ENCODE data around the gene LRRC14B.
"Not testable (repeated sequence)": the region's sequence is repeated elsewhere in the genome, so short reads cannot be mapped to it uniquely, and the experiment has no call there.

The LRRC14B gene

DNA sequence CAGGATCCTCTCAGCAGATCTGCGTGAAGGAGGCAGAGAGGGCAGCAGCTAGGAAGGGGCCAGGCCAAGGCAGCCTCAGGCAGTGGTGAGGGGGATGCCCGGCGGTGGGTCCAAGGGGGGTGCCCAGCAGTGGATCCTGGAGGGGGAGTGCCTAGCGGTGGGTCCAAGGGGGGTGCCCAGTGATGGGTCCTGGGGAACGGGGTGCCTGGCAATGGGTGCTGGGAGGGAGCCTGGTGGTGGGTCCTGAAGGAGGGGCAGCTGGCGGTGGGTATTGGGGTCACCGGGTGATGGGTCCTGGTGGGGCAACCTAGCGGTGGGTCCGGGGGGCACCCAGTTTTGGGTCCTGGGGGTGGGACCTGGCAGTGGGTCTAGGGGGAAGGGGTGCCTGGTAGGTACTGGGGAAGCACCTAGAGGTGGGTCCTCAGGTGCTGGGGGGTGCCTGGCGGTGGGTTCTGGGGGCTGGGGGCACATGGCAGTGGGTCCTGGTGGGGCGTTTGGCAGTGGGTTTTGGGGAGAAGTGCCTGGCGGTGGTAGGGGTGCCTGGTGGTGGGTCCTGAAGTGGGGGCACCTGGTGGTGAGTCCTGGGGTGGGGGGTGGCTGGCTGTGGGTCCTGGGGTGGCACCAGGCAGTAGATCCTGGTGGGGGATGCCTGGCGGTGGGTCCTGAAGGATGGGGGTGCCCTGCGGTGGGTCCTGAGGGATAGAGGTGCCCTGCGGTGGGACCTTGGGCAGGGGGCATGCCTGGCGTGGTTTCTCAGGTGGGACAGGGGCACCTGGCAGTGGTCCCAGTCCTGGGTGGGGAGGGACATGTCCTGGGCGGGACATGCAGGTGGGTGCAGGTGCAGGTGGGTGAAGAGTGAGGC is 1.9 kb downstream of the LRRC14B start:
- DNase-seq (ENCODE audit: low read depth) = no peak

DNA sequence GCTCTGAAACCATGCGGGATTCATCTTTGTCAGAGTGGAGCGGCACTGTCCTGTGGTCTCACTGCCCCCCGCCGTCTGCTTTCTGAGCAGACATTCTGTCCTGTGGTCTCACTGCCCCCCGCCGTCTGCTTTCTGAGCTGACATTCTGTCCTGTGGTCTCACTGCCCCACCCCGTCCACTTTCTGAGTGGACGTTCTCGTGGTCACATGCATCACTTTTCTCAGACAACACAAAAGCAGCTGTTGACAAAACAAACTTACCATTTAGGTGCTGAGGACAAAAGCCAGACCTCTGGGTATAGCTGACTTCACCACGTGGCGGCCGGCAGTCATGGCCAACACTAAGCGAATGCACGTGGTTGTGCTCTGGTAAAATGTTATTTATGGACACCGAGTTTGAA is 2.8 kb downstream of the LRRC14B start:
- DNase-seq (ENCODE audit: low read depth) = no peak

DNA sequence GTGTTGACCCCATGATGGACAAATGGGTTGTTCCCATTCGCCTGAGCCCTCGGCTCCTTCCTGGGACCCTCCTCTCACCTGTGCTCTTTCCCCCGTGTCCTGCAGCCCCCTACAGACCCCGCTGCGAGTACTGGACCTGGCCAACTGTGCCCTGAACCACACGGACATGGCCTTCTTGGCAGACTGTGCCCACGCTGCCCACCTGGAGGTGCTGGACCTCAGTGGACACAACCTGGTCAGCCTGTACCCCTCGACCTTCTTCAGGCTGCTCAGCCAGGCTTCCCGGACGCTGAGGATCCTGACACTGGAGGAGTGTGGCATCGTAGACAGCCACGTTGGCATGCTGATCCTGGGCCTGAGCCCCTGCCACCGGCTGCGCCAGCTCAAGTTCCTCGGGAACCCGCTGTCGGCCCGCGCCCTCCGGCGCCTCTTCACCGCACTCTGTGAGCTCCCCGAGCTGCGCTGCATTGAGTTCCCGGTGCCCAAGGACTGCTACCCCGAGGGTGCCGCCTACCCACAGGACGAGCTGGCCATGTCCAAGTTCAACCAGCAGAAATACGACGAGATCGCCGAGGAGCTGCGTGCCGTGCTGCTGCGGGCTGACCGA is 3.4 kb downstream of the LRRC14B start:
- no peak for DNase-seq (ENCODE audit: low read depth)

DNA sequence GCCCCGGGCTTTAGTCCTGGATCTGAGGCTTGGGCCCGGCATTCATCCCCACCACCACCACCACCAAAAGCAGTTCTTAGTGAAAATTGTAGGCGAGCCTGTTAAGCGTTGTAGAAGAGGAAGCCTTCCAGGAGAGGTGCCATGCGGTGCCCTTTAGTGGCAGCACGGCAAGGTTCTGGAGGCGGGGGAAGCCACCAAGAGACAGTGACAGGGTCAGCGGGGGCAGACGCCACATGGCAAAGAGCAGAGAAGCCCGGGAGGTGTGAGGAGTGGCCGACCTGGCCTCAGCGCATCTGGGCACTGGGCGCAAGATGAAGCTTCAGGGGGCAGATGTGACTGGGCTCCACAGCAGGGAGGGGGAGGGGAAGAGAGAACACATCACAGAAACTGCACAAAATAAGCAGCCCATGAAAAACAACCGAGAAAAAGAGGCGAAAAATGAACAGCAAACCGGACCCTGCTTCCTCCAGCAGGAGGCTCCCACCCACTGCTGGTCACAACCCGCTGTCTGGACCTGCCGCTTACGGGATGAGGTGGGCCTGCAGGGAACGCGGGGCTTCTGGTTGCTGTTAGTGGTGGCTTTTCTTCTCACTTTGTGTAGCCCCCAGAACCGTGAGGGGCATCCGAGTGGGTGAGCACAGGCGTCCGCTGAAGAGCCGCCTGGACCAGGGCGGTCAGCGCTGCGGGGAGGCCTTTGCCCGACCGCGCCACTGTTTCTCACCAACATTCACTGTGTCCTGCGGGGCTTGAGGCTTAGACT is 4.3 kb downstream of the LRRC14B start:
- DNase-seq (ENCODE audit: low read depth) = no peak

DNA sequence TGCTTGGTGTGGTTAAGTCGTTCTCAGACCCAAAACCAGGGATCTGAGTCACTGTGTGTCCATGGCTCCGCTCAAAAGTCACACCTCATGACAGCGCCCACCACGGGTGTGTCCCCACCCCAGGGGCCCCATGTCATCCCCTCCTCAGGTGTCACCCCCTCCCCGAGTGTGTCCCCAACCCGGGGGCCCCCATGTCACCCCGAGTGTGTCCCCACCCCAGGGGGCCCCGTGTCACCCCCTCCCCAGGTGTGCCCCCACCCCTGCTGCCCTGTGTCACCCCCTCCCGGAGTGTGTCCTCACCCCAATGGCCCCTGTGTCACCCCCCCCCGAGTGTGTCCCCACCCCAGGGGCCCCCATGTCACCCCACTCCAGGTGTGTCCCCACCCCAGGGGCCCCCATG is 5.1 kb downstream of the LRRC14B start:
- DNase-seq (ENCODE audit: low read depth) = no peak

DNA sequence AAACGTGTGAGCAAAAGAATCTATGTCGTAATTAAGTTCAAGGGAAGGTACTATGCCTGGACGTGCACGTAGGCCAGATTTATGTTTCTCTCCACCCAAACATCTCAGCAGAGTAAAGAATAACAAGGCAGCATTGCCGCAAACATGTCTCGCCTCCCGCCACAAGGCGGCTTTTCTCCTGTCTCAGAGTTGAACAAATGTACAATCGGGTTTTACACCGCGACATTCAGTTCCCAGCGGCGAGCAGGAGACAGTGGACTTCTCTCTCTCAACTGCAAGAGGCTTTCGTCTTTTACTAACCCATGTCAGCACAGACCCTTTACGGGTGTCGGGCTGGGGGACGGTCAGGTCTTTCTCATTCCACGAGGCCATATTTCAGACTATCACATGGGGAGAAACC is 5.7 kb downstream of the LRRC14B start:
- DNase-seq (ENCODE audit: low read depth) = not testable (repeated sequence)

DNA sequence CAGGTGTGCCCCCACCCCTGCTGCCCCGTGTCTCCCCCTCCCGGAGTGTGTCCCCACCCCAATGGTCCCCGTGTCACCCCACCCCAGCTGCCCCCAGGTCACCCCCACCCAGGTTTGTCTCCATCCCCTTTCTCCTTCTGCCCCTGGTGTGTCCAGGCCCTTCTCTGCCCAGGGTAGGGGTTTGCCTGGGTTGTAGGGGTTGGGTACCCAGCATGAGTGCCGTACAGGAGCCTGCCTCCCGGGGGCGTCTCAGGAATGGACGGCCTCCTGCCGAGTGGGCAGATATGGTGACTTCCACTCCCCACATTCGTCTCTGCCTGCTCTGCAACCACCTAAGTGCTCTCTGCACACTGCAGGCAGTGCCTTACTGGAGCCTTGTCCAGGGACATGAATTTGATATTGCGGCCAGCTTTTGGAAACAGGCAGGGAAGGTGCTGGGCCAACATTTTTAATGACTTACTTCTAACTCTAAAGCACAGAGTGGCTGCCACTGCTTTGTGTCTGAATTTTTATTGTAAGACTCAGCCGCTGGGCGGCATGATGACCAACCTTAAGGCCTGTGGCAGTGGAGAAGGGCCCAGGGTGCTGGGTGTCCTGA is 6.7 kb downstream of the LRRC14B start:
- no peak for DNase-seq (ENCODE audit: low read depth)

DNA sequence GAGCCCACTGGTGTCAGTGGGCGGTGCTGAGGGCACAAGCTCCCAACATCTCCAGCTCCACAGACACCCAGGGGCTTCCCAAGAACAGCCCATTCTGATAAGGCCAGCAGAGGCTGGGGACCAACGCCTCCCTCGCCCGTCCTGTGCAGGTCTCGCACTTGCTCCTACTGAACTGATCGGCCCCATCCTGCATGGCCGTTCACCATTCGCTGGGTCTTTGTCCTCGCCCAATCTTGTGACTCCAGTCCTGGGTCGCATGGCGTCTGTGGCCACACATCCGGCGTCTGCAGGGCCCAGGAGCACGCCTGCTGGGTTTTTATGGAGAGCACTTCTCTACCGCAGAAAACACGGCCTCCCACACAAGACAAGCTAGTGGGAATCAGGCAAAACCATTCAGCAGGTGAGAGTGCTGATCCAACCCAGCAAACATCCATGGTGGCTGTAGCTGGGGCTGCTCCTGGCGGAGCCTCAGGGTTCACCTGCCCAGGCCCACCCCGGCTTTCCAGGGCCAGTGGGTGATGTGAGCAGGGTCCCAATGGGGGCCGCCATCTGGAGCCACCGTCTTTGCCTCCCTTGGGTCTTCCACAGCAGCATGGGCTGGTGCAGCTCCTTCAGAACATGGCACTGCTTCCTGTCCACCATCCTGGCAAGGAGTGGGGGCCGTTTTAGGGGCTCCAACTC is 7.4 kb downstream of the LRRC14B start:
- DNase-seq (ENCODE audit: low read depth) = no peak

DNA sequence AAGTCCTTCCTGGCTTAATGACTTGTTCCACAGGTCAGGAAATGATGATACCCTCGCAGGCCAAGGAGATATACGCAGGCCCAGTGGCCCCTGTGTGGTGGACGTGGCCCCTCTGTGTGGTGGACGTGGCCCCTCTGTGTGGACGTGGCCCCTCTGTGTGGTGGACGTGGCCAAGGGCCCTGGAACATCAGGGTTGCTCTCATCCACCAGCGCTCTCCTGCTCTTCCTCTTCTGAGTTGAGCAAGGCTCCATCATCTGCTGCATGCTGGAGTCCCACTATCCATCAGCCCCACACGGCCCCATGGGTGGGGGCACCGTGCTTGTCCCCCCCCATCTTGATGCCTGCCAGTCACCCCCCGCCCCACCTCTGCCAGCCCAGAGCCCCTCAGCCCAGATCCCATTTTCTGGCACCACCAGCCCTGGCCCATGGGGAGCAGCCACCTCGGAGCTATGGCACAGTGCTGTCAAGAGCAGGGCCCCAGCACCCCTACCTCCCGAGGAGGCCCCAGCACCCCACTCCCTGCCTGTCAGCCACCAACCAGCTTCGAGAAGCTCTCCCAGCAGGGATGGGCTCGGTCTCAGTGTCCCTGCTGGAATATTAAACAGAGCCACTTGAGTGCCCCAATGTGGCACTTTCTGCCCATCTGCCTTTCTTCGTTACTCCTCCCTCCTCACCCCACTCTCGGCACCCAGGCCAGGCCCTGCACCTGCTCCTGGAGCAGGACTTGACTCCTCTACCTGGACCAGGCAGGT is 8.1 kb downstream of the LRRC14B start:
- no peak for DNase-seq (ENCODE audit: low read depth)

DNA sequence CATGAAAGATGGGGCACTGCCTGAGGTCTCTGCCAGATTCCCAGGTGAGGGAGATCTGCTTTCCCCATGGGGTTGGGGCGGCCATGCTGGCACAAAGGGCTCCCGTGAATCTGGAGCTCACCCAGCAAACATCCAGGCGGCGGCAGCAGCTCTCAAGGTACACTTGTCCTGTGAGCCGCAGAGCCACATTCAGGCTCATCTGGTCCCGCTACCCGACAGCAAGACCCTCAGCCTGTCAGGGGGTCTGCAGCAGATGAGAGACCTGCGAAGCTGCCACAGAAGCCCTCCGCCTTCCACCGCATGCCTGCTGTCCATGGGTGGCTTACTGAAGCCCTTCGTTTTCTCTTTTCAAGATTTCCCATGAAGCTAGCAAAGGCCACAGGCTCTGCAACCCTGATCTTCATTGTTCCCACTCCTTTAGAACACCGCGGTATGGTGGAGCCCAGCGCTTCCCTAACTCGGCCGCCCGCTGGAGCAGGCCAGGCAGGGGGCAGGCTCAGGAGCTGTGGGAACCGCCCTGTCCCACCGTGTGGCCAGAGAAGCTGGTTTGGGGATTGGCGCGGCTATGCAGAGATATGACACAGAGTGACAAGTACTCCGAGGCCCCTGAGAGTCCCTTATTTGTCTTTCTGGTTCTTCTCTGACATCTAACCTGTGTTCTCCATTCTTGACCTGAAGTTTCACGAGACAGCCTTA is 8.8 kb downstream of the LRRC14B start:
- DNase-seq (ENCODE audit: low read depth) = no peak

DNA sequence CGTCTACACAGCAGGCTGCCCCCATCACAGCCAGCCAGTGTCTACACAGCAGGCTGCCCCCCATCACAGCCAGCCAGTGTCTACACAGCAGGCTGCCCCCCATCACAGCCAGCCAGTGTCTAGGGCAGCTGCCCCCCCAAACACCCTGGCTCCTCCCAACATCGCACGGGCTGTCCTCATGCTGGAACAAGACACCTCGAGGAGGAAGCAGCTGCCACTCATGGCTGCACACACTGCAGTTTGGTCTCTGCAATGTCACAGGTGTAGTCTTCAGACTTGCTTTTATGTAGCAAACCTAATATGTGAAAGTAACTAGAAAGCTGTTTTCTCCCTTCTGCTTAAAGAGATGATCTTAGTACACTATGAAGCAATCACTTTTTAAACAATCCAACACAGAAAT is 9.7 kb downstream of the LRRC14B start:
- DNase-seq (ENCODE audit: low read depth) = no peak

DNA sequence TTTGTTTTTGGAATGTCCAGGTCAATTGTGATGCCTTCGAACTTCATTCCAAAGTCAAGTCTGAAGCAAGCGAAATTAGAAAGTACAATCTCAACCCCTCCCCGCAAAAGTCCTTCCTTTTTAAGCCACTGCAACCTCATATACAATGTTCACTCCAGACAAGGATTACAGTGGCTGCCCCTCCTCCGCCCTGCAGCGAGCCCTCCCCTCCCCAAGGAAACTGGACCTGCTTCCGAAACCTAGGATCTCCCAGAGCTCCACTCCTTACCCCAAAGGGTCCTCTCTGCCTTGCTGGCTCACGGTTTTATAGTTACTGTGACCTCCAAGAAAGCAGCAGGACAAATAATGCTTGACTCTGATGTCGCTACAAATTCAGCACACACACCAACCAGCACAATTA is 10.4 kb downstream of the LRRC14B start:
- no peak for DNase-seq (ENCODE audit: low read depth)

DNA sequence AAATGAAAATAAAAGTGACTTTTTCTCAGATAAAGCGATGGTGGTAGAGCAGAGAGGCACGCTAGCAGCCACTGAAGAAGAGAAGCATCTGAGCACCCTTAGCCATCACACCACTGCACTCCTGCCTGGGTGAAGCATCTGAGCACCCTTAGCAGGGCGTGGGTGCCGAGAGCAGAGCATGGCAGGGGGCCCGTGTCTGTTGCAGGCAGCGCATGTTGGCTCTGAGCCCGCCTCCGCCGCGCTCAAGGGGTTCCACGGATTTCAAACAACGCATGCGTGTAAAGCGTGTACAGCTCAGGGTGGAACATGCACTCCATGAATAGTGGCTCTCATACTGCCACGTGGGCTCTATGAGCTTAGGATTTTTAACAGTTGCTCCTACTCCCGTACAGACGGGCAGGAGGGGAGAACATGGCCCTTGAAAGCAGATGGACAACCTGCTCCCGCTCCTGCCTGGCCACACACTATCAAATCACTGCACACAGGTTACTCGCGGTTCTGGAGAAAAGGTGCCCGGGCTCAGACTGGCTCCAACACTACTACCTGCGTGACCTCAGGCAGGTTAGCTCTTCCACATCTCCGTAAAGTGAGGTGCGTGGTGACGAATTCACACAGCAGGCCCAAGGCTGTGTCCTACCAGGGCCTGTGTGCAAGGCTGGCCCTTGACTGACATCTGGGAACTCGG is 12.1 kb downstream of the LRRC14B start:
- DNase-seq (ENCODE audit: low read depth) = no peak

DNA sequence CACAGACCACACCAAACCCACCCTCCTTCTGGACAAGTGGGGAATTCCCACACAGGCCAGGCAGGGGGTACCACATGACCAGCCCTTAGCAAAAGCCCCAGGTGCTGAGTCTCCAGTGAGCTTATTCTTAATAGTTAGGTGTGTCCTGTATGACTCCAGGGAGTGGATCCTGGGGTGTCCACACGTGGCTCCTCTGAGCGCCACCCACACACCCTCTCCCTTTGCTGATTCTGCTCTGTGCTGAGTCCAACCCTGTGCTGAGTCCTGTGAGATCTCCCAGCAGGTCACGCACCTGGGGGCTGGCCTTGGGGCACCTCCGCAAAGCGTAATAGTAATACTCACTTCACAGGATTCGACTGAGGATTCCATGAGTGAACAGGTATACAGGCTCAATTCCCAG is 12.7 kb downstream of the LRRC14B start:
- DNase-seq (ENCODE audit: low read depth) = no peak

DNA sequence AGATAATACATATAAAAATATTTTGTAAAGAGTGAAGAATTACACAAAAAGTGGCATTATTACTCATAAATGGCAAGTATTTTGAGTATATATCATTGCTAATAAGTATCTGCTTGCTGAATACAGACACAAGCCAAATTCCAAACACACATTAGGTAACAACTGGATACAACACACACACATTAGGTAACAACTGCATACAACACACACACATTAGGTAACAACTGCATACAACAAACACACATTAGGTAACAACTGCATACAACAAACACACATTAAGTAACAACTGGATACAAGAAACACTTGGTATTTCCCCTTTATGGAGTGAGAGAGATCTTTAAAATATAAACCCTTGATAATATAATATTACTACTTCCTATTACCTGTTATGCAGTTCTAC is 13.2 kb downstream of the LRRC14B start:
- DNase-seq (ENCODE audit: low read depth) = no peak

DNA sequence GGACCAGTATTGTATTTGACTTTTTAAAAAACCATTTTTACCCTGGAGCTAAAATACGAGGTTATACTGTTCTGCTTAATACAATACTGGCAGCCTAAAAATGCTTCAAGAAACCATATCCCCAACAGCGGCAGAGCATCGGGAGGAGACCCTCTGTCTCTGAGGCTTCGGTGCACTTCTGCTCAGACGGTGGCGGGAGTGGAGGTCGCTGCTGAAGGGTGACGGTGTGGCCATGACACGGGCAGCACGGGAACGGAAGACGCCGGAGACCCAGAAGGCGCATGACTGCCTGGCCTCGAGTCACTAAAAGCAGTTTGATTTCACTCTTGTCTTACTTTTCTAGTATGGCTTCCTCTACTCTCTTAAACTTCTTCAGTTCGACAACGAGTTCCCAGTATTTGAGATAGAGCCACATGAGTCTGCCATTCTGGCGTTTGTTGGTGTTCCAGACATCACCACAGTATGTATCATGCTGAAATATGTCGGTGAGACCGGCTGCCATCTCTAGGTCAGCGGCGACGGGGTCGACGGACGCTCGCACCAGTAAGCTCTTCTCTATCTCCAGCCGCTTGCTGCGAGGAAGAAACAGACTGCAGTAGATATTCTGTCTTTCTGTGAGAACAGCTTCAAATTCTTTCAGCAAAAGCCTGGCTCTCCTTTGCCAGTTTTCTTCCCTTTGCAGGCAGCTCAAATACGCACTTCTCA is 13.8 kb downstream of the LRRC14B start:
- DNase-seq (ENCODE audit: low read depth) = no peak

DNA sequence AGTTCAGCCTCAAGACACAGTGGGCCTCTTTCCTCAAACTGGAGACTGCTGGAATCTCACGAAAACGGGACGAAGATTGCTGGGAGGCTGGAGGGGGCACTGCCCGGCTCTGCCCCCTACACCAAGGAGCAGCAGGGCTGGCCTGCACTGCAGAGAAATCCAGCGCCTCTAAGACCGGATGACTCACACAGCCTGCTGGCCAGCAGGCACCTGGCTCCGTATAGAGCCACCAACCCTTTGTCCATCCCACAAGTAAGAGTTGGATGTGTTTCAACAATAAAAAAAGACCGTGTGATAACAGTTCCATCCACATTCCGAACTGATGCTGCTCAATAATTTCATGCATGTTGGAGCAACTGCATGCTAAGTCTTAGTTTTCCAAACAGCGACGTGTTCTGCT is 15.1 kb downstream of the LRRC14B start:
- no peak for DNase-seq (ENCODE audit: low read depth)

DNA sequence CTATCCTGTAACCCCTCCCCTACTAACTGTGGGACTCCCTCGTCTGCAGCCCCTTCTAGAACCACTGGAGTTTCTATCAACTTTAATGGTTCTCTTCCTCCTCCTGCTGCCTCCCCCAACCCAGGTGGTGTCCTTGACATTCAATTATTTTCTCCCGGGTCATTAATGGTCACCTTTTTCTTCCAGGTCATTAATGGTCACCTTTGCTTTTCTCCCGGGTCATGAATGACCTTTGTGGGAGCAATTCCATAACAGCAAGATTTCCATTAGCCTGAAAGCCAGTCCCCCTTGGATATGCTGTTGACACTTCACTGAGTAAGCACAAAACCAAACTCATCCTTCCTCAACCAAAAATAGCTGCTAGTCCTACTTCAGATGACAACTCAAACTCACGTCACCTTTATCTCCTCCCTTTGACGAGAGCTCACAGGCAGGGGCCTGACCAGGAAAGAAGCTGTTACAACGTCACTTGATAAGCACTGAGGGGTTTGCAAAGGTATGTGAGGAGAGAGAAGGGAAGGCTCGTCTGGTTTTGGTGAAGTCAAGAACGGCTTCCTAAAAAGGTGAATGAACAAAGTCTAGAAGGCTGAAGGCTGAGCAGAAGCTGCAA is 15.7 kb downstream of the LRRC14B start:
- DNase-seq (ENCODE audit: low read depth) = no peak

DNA sequence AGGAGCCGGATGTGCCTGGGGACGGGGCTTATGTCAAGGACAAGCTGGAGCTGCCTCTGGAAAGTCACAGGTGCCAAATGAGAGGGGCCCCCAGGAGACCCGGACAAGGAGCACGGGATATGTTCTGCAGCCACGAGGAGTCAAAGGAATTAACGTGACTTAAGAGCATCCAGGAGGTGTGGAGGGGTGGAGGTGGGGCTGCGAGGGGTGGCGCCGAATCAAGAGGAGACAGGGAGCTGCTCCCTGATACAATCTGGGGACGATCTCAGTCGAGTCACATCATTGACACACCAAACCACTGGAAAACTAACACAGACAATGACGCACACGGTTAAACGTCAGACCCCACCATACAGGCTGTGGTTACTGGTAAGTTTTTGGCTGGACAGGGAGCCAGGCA is 16.3 kb downstream of the LRRC14B start:
- DNase-seq (ENCODE audit: low read depth) = no peak

Measured in stimulated activated CD8-positive, alpha-beta memory T cell treated with anti-CD3 and anti-CD28 coated beads, Interleukin-15, amount 100 ng/mL, for 24 hours (primary cell).